GM18951 (cell line): ENCODE results near the gene ZMYND10.

Experiments used
- POLR2A ChIP-seq: IDR thresholded peaks from 4 replicates; pipeline ENCODE4 v1.6.1; 2011; ENCODE audit warnings: mild to moderate bottlenecking; ENCODE audit not compliant: insufficient read length, insufficient read depth; ENCODE audit errors: extremely low read depth
- in situ Hi-C: fragments of 300-500 bp; cut with MboI; formaldehyde crosslinking; loops from one replicate; pipeline ENCODE4 v1.12.0; 2022; ENCODE audit warnings: low sequenced_read_pairs, mixed read lengths, inconsistent platforms; ENCODE audit not compliant: unreplicated experiment

ZMYND10 gene

DNA sequence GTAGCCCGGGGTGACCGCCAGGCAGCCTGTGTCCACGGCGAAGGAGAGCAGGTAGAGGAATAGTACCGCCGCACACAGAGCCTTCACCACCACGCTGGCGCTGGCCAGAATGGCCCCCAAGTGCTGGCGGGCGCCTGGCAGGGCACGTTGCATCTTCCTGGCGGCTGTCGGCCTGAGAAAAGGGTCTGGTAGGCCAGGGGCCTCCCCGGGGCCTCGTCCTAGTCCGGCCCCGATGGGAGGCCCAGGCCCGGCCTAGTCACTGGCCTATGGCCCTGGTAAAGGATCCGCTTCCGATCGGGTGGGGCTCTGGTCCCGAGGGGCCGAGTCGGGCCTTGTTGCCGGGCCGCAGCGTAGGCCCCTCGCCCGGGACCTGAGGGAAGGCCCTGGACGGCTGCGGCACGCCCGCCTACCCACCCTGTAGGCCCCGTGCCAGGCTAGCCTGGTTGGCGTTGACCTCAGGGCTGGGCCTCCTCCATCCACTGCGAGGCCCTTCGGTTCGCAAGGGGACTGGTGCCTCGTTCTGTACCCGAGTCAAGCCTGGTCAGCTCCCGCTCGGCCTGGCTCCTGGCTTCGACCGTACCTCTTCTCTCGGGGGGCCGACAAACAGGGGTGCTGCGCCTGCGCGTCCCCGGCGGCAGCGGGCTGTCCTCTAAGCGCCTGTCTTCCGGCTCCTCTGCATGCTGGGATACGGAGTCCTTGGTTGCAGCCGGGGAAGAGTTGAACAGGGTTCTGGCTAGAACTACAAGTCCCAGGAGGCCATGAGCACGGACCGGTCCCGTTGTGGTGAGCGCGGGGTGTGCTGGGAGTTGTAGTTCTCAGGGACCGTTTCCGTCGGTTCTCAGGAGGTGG is 13.6 kb upstream of the ZMYND10 start, which contains the start of gene TMEM115:
Gene TMEM115, minus strand, starts transcription at position 611 of the 849 bp plus-strand sequence. Its CDS starts 458 bp downstream, at position 153.
- in situ Hi-C loops = no loop called here
- TF ChIP-seq POLR2A = peak; percentile 68

DNA sequence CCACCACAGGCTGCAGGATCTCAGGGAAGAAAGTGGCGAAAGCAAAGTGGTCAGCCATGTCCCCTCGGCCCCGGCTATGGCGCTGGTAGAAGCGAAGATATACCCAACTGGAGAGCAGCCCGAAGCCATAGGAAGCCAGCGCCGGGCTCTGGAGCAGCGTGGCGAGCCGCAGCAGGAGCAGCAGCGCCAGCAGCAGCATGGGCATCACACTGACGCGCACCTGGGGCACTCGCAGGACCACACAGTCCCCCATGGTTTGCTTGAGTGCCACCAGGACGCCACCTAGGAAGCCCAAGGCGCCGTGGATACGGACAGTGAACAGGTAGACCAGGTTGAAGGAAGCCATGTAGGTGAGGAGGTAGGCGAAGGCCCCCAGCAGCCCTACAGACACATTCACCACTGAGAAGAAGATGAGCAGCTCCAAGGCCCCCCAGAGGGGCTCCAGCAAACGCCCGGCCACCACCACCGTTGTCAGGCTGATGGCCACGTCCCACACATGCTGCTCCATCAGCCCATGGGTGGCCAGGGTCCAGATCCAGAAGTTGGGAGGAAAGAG is 12.9 kb upstream of the ZMYND10 start:
- TF ChIP-seq POLR2A = no peak
- in situ Hi-C loops = no loop called here

- in situ Hi-C loops = no loop called here
- TF ChIP-seq POLR2A = no peak
These were observed 11.9 kb upstream of the ZMYND10 start for GRCh38 chr3:50357481-50357880.

DNA sequence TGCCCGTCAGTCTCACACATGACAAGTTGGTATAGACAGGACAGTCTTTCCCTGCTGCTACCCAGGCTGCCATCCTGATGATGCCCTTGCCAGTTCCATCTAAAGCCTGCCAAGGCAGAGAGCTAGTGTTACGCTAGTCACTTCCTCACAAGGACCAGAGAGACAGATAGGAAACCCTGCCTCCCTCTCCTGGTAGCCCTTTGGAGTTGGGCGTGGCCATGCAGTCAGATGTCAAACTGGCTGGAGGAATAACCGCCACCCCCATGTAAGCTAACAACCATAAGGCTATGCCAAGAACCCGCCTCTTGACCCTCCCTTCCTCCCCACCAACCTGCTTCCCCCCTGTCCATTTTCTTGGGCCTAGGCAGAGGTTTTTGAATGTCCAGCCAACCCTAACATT is 11.0 kb upstream of the ZMYND10 start:
- TF ChIP-seq POLR2A = no peak

GRCh38 chr3:50355829-50356552 is 10.5 kb upstream of the ZMYND10 start:
- TF ChIP-seq POLR2A = no peak
- in situ Hi-C loops = no loop called here

More for the DNA sequence above, 11.0 kb upstream of the ZMYND10 start:
- in situ Hi-C loops = no loop called here

- in situ Hi-C loops = no loop called here
- no peak for TF ChIP-seq POLR2A
These were observed 9.3 kb upstream of the ZMYND10 start for GRCh38 chr3:50354850-50355249.

GRCh38 chr3:50354186-50354764 is 8.7 kb upstream of the ZMYND10 start:
- TF ChIP-seq POLR2A = no peak
- in situ Hi-C loops = no loop called here

DNA sequence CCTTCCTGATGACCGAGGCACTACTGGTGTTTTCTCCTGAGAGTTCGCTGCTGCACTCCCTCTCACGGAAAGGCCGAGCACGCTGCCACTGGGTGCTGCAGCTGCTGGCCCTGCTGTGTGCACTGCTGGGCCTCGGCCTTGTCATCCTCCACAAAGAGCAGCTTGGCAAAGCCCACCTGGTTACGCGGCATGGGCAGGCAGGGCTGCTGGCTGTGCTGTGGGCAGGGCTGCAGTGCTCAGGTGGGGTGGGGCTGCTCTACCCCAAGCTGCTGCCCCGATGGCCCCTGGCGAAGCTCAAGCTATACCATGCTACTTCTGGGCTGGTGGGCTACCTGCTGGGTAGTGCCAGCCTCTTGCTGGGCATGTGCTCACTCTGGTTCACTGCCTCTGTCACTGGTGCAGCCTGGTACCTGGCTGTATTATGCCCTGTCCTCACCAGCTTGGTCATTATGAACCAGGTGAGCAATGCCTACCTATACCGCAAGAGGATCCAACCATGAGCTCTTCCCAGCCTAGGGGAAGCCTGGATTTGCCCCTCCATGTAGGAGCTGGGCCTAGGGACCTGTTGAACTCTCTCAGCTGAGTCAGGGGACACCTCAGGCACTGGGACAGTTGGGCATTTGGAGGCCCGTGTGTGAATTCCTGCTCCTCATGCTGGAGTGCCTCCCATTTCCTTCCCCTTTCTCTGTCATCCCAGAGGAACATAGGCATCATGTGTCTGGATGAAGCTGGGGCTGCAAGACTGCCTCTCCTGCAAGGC is 7.9 kb upstream of the ZMYND10 start:
- in situ Hi-C loops = no loop called here
- TF ChIP-seq POLR2A = no peak

DNA sequence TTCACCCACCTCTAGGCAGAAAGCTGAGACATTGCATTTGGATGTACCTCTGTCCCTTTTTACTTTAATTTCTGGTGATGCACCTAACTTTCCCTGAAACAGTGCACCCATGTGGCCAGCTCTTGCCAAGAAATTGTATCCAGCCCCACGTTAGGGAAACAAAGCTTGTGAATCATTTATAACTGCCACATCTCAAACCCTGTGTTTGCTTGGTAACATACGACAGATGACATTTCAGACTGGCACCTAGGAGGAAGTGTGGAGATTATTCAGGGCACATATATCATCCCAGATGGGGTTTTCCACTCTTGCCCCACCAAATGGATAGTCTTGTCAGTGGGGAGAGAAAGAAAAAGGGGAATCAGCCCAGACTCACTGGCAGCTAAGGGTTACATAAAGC is 7.2 kb upstream of the ZMYND10 start:
- in situ Hi-C loops = no loop called here
- TF ChIP-seq POLR2A = no peak

DNA sequence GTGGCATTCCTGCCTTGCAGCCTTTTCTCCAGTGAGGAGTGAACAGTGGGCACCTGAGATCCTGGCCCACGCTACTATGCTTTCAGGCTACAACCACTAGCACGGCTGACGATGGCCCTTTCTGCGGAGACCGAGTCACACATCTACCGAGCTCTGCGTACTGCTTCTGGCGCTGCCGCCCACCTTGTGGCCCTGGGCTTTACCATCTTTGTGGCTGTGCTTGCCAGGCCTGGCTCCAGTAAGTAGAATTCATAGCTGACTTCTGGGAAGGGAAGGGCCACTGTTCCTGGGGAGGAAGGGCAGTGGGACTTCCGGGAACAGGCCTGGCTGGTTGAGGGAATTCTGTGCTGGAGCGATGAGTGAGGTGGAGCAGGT is 5.8 kb upstream of the ZMYND10 start:
- in situ Hi-C loops = no loop called here
- TF ChIP-seq POLR2A = no peak

DNA sequence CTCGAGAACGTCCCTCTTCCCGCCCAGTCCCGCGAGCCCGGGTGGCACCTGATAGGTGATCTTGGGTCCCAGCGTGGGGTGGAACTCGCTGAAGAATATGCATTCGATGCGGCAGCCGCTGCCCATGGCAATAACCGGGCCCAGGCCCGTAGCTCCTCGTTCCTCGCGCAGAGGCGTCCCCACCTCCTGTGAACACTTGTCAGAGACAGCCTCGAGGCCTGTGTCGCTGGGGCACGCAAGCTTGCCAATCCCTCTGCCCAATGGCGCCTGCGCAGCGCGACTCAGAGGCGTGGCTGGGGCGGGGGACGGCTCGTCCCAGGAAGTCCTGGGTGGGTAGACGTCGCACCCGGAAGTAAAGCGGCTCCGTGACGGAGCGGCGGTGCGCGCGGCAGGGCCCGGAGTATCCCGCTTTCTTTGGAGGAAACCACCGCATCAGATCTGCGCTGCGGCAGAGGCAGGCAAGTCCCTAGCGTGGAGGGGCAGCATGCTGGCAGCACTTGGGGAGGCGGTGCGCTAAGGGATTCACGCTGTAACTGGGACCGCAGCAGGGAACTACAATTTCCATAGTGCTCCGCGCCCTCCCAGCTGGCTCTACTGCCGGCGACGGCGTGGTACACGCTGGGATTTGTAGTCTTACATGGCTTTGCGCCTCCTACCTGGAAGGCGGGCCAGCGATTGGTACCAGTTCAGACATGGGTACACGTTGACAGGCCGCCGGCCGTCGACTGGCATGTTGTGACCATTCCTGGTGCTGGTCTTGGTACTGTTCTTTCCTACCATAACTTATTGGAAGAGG is 5.2 kb upstream of the ZMYND10 start, which contains the start of the genes CYB561D2 and NPRL2:
Gene CYB561D2, plus strand, starts transcription at position 336 of the 796 bp plus-strand sequence. CDS start 572 bp downstream, outside the sequence.
Gene NPRL2, minus strand, starts transcription at position 249 of the 796 bp plus-strand sequence. Its CDS starts 123 bp downstream, at position 126.
- in situ Hi-C loops = no loop called here
- peak; percentile 96 for TF ChIP-seq POLR2A

GRCh38 chr3:50350213-50350526 is 4.6 kb upstream of the ZMYND10 start:
- TF ChIP-seq POLR2A = no peak
- in situ Hi-C loops = no loop called here
